GM12892 (cell line): ENCODE data around the gene AFF3.

Source experiments
- POLR2A ChIP-seq: IDR thresholded peaks from 2 replicates; pipeline ENCODE4 v1.6.1; 2011; ENCODE audit warnings: low read depth, low read length, control low read depth
- TAF1 ChIP-seq: IDR thresholded peaks from 2 replicates; pipeline ENCODE4 v1.6.1; 2011; ENCODE audit warnings: low read depth, mild to moderate bottlenecking, control low read depth, low read length, borderline replicate concordance

GRCh38 chr2:99786636-99787390 is 355.6 kb downstream of the AFF3 start:
- no peak for TF ChIP-seq TAF1
- no peak for TF ChIP-seq POLR2A
